K562 (cell line): ENCODE results near the gene ARL10. TPM values are rescaled to one million over a fixed set of nuclear protein-coding genes. Genes with fewer than 3 reads are reported as not detected.

Source experiments
- BACH1 ChIP-seq: fragments of 200-800 bp; sonication (Bioruptor generic); IDR thresholded peaks from 2 replicates; pipeline ENCODE4 v1.6.1; 2016; ENCODE audit warnings: missing genetic modification characterization, missing compliant biosample characterization
- CREM ChIP-seq: IDR thresholded peaks from 2 replicates; pipeline ENCODE4 v1.6.1; 2014; ENCODE audit warnings: antibody characterized with exemption, low read depth
- CXXC5 ChIP-seq: fragments of 250-450 bp; sonication (Bioruptor Pico); IDR thresholded peaks from 2 replicates; pipeline ENCODE4 v1.8.0; 2022; ENCODE audit warnings: inconsistent platforms, mild to moderate bottlenecking, moderate library complexity
- FOXK1 ChIP-seq: sonication (generic); formaldehyde crosslinking; IDR thresholded peaks from 2 replicates; pipeline ENCODE4 v1.8.0; 2022; ENCODE audit warnings: missing genetic modification reagents, mild to moderate bottlenecking, borderline replicate concordance
- MEIS2 ChIP-seq: fragments of 450-650 bp; IDR thresholded peaks from 2 replicates; pipeline ENCODE4 v1.6.1; 2014; ENCODE audit warnings: mild to moderate bottlenecking; ENCODE audit not compliant: partially characterized antibody
- NFIC ChIP-seq: fragments of 450-650 bp; IDR thresholded peaks from 2 replicates; pipeline ENCODE4 v1.6.1; 2017; ENCODE audit warnings: mild to moderate bottlenecking, inconsistent platforms
- PHB2 ChIP-seq: fragments of 450-650 bp; IDR thresholded peaks from 2 replicates; pipeline ENCODE4 v1.6.1; 2017; ENCODE audit warnings: low read depth
- RBM39 ChIP-seq: fragments of 200-400 bp; formaldehyde crosslinking; optimal IDR thresholded peaks from 2 replicates; pipeline ENCODE3; 2018; ENCODE audit warnings: low read depth, low read length
- TBP ChIP-seq: optimal IDR thresholded peaks from 2 replicates; pipeline ENCODE3; 2011; ENCODE audit warnings: low read depth, low read length, improper control_type of control experiment
- YY1 ChIP-seq, 3 experiments: IDR thresholded peaks; 2 replicates each; pipeline ENCODE4 v1.6.1; 2011; ENCODE audit warnings: low read length in 2 of 3, mild to moderate bottlenecking in 2 of 3, moderate library complexity in 2 of 3, borderline replicate concordance in 1 of 3, control low read depth in 1 of 3, low read depth in 1 of 3; ENCODE audit not compliant: insufficient read depth in 3 of 3, insufficient replicate concordance in 2 of 3, control insufficient read depth in 1 of 3, insufficient read length in 1 of 3; ENCODE audit errors: extremely low read depth in 1 of 3
- ZNF143 ChIP-seq: sonication (generic); formaldehyde crosslinking; IDR thresholded peaks from 2 replicates; pipeline ENCODE4 v1.9.0; 2022; ENCODE audit warnings: mild to moderate bottlenecking, missing genetic modification reagents
- ZNF197 ChIP-seq: fragments of 200-800 bp; sonication (Bioruptor generic); IDR thresholded peaks from 2 replicates; pipeline ENCODE4 v1.6.1; 2016; ENCODE audit warnings: low read depth, missing genetic modification characterization, missing compliant biosample characterization
- ZNF75A ChIP-seq: fragments of 450-650 bp; formaldehyde crosslinking; IDR thresholded peaks from 2 replicates; pipeline ENCODE4 v1.4.0; 2020; ENCODE audit warnings: mild to moderate bottlenecking
- polyA plus RNA-seq, 8 experiments: library from polyadenylated mRNA; depleted of rRNA in 4 of 8; stranded (reverse) in 5 of 8; unstranded in 3 of 8; fragments of >200 nt; fragmentation: Nextera tagmentation in 2 of 8; fragmentation: Illumina TruSeq in 1 of 8; extraction: Ambion mirVana in 2 of 8; extraction: Trizol in 1 of 8; gene quantifications; 2 replicates each; pipeline versions ENCODE4 v1.2.1 to v1.2.3, GENCODE V29; 2011 to 2014; ENCODE audit warnings: inconsistent platforms in 1 of 8, missing spikeins in 1 of 8
- total RNA-seq, 7 experiments: library from RNA; depleted of rRNA in 6 of 7; stranded (reverse); fragments of >200 nt in 6 of 7; fragmentation: Illumina TruSeq in 2 of 7; extraction: Trizol in 2 of 7; gene quantifications; 2 replicates each; pipeline versions ENCODE4 v1.2.1 to v1.2.3, GENCODE V29; 2011 to 2021; ENCODE audit warnings: low replicate concordance in 1 of 7
- TF ChIP-seq, protein P1 (sequence below): fragments of 450-650 bp; IDR thresholded peaks from 2 replicates; pipeline ENCODE4 v1.6.1; 2016; ENCODE audit warnings: mild to moderate bottlenecking, moderate library complexity
- TF ChIP-seq, protein P2 (sequence below): fragments of 450-650 bp; IDR thresholded peaks from 2 replicates; pipeline ENCODE4 v1.6.1; 2016

ARL10 gene
- total and polyA plus RNA-seq, 9 of the 15 experiments (the other 6 are each of a cell fraction or from before 2014, with no cell fraction given), result under 0.01 to 0.40 (median 0.34) TPM; not detected in 3

DNA sequence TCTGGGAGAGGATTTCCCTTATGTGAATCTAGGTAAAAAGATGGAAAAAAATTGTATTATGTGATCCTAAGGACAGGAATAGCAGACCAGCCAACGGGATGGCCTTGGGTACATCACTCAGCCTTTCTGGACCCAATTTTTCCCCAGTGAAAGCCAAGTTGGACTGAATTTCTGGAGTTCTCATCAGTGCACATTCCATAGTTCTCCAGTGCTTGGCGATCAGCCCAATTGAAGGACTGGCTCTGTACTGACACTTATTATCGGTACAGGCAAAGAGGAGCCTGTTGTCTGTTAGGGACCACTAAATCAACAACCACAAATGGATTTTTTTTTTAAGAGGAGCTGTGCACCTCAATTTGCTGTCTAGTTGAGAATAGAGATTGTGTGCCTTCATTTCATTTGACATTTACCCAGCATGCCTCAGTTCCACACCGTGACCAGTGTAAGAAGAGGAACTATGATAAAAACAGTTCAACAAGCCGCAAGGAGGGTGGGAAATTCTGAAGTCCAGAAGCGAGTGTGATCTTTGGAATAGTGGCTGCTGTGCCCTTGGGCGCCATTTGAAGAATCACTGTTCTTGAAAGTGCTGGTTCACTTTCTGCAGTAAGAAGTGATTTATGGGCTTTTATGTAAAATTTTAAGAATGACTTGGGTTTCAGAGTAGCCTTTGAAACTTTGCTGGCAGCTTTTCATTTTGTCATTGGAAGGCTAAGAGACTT is 8.0 kb downstream of the ARL10 start (continued):
- TF ChIP-seq, protein P1, sequence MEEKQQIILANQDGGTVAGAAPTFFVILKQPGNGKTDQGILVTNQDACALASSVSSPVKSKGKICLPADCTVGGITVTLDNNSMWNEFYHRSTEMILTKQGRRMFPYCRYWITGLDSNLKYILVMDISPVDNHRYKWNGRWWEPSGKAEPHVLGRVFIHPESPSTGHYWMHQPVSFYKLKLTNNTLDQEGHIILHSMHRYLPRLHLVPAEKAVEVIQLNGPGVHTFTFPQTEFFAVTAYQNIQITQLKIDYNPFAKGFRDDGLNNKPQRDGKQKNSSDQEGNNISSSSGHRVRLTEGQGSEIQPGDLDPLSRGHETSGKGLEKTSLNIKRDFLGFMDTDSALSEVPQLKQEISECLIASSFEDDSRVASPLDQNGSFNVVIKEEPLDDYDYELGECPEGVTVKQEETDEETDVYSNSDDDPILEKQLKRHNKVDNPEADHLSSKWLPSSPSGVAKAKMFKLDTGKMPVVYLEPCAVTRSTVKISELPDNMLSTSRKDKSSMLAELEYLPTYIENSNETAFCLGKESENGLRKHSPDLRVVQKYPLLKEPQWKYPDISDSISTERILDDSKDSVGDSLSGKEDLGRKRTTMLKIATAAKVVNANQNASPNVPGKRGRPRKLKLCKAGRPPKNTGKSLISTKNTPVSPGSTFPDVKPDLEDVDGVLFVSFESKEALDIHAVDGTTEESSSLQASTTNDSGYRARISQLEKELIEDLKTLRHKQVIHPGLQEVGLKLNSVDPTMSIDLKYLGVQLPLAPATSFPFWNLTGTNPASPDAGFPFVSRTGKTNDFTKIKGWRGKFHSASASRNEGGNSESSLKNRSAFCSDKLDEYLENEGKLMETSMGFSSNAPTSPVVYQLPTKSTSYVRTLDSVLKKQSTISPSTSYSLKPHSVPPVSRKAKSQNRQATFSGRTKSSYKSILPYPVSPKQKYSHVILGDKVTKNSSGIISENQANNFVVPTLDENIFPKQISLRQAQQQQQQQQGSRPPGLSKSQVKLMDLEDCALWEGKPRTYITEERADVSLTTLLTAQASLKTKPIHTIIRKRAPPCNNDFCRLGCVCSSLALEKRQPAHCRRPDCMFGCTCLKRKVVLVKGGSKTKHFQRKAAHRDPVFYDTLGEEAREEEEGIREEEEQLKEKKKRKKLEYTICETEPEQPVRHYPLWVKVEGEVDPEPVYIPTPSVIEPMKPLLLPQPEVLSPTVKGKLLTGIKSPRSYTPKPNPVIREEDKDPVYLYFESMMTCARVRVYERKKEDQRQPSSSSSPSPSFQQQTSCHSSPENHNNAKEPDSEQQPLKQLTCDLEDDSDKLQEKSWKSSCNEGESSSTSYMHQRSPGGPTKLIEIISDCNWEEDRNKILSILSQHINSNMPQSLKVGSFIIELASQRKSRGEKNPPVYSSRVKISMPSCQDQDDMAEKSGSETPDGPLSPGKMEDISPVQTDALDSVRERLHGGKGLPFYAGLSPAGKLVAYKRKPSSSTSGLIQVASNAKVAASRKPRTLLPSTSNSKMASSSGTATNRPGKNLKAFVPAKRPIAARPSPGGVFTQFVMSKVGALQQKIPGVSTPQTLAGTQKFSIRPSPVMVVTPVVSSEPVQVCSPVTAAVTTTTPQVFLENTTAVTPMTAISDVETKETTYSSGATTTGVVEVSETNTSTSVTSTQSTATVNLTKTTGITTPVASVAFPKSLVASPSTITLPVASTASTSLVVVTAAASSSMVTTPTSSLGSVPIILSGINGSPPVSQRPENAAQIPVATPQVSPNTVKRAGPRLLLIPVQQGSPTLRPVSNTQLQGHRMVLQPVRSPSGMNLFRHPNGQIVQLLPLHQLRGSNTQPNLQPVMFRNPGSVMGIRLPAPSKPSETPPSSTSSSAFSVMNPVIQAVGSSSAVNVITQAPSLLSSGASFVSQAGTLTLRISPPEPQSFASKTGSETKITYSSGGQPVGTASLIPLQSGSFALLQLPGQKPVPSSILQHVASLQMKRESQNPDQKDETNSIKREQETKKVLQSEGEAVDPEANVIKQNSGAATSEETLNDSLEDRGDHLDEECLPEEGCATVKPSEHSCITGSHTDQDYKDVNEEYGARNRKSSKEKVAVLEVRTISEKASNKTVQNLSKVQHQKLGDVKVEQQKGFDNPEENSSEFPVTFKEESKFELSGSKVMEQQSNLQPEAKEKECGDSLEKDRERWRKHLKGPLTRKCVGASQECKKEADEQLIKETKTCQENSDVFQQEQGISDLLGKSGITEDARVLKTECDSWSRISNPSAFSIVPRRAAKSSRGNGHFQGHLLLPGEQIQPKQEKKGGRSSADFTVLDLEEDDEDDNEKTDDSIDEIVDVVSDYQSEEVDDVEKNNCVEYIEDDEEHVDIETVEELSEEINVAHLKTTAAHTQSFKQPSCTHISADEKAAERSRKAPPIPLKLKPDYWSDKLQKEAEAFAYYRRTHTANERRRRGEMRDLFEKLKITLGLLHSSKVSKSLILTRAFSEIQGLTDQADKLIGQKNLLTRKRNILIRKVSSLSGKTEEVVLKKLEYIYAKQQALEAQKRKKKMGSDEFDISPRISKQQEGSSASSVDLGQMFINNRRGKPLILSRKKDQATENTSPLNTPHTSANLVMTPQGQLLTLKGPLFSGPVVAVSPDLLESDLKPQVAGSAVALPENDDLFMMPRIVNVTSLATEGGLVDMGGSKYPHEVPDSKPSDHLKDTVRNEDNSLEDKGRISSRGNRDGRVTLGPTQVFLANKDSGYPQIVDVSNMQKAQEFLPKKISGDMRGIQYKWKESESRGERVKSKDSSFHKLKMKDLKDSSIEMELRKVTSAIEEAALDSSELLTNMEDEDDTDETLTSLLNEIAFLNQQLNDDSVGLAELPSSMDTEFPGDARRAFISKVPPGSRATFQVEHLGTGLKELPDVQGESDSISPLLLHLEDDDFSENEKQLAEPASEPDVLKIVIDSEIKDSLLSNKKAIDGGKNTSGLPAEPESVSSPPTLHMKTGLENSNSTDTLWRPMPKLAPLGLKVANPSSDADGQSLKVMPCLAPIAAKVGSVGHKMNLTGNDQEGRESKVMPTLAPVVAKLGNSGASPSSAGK, result peak; percentile 31
- TF ChIP-seq MEIS2 (peak; percentile 51), YY1 (IDR thresholded peaks at IDR 0.05; ENCODE audit: borderline replicate concordance in 1 of 3, control insufficient read depth in 1 of 3, extremely low read depth in 1 of 3, insufficient read depth in 3 of 3, insufficient read length in 1 of 3, insufficient replicate concordance in 2 of 3, low read depth in 1 of 3, low read length in 2 of 3) (peak in 1 of 3 experiments; percentile 33), PHB2 (no peak), CREM (no peak), FOXK1 (CRISPR knock-in tag) (no peak), TBP (peak; percentile 18), ZNF197 (CRISPR knock-in tag) (no peak), NFIC (0 out of 2 replicates have a peak, but pooled peaks have one; percentile 19), ZNF143 (peak; percentile 67), BACH1 (peak; percentile 41; the same call in 1 of the 2 replicates), RBM39 (no peak), CXXC5 (0 out of 2 replicates have a peak, but pooled peaks have one; percentile 34), ZNF75A (CRISPR knock-in tag) (0 out of 2 replicates have a peak, but pooled peaks have one; percentile 29)
- TF ChIP-seq, protein P2, sequence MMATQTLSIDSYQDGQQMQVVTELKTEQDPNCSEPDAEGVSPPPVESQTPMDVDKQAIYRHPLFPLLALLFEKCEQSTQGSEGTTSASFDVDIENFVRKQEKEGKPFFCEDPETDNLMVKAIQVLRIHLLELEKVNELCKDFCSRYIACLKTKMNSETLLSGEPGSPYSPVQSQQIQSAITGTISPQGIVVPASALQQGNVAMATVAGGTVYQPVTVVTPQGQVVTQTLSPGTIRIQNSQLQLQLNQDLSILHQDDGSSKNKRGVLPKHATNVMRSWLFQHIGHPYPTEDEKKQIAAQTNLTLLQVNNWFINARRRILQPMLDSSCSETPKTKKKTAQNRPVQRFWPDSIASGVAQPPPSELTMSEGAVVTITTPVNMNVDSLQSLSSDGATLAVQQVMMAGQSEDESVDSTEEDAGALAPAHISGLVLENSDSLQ, result peak; percentile 25; the same call in 1 of the 2 replicates
